PC-3 (cell line): ENCODE results near the gene CREM. TPM values are rescaled to one million over a fixed set of nuclear protein-coding genes. Genes with fewer than 3 reads are reported as not detected.

Experiments used
- ATAC-seq: fragments of 200-7000 bp; cut with Tn5 transposase; 2 replicates; pipeline ENCODE4 v1.9.1; 2020; ENCODE audit warnings: mild to moderate bottlenecking, moderate library complexity
- BruUV-seq: library from RNA; stranded (reverse); fragments of 400-500 nt; replicated peaks from 2 replicates; lab custom pipeline; 2021; lab: Mats Ljungman, UMichigan
- CTCF ChIA-PET: fragments of 300-600 bp; sonication (Branson Sonifier 250); formaldehyde crosslinking; loops from one replicate; lab custom pipeline; 2022; ENCODE audit warnings: antibody characterized with exemption; lab: Charles Lee
- POLR2A ChIA-PET: fragments of 300-600 bp; sonication (Branson Sonifier 250); formaldehyde crosslinking; loops from one replicate; lab custom pipeline; 2022; ENCODE audit warnings: antibody characterized with exemption; ENCODE audit not compliant: unreplicated experiment; lab: Charles Lee
- DNase-seq: peaks from one replicate; pipeline ENCODE4 v3.0.0-alpha.2; 2015
- H2AFZ ChIP-seq: fragments of 300-600 bp; sonication (generic); 2 replicates; pipeline ENCODE4 v1.6.0; 2016; ENCODE audit warnings: antibody characterized with exemption, low read length
- H3F3A ChIP-seq: fragments of 300-600 bp; sonication (generic); one replicate; pipeline ENCODE4 v1.6.0; 2017; ENCODE audit warnings: antibody characterized with exemption, low read length, control low read depth, mild to moderate bottlenecking; ENCODE audit not compliant: unreplicated experiment
- H3K27ac ChIP-seq: fragments of 300-600 bp; sonication (generic); 2 replicates; pipeline ENCODE4 v1.5.1; 2016; ENCODE audit warnings: mild to moderate bottlenecking, low read length
- H3K27me3 ChIP-seq: fragments of 300-600 bp; sonication (generic); 2 replicates; pipeline ENCODE4 v1.6.1; 2016; ENCODE audit warnings: low read length, mixed read lengths
- H3K36me3 ChIP-seq: fragments of 300-600 bp; sonication (generic); 2 replicates; pipeline ENCODE4 v1.6.1; 2016; ENCODE audit warnings: low read depth, mixed run types, low read length, mixed read lengths
- H3K4me1 ChIP-seq: fragments of 300-600 bp; sonication (generic); 2 replicates; pipeline ENCODE4 v1.5.1; 2016; ENCODE audit warnings: low read length; ENCODE audit not compliant: insufficient read depth
- H3K4me2 ChIP-seq: fragments of 300-600 bp; sonication (generic); 2 replicates; pipeline ENCODE4 v1.6.0; 2016; ENCODE audit warnings: low read length
- H3K4me3 ChIP-seq: fragments of 300-600 bp; sonication (generic); 2 replicates; pipeline ENCODE4 v1.5.1; 2016; ENCODE audit warnings: mild to moderate bottlenecking, low read length, mixed read lengths
- H3K79me2 ChIP-seq: fragments of 300-600 bp; sonication (generic); 2 replicates; pipeline ENCODE4 v1.6.1; 2017; ENCODE audit warnings: low read length, mixed read lengths
- H3K9ac ChIP-seq: fragments of 300-600 bp; sonication (generic); 2 replicates; pipeline ENCODE4 v1.6.0; 2016; ENCODE audit warnings: mild to moderate bottlenecking, low read length
- H3K9me2 ChIP-seq: fragments of 300-600 bp; sonication (generic); replicated peaks from 2 replicates; pipeline ENCODE4 v1.6.1; 2016; ENCODE audit warnings: mixed run types, low read length, mixed read lengths
- H3K9me3 ChIP-seq: fragments of 300-600 bp; sonication (generic); 2 replicates; pipeline ENCODE4 v1.6.1; 2016; ENCODE audit warnings: low read length, mixed read lengths
- H4K20me1 ChIP-seq: fragments of 300-600 bp; sonication (generic); 2 replicates; pipeline ENCODE4 v1.6.1; 2016; ENCODE audit warnings: low read length, mixed read lengths
- CTCF ChIP-seq: fragments of 300-600 bp; sonication (generic); conservative IDR thresholded peaks from 2 replicates; pipeline ENCODE4 v1.5.1; 2017; ENCODE audit warnings: antibody characterized with exemption, low read depth, mild to moderate bottlenecking, low read length
- EZH2 ChIP-seq: fragments of 300-600 bp; sonication (generic); IDR thresholded peaks from one replicate; pipeline ENCODE4 v1.6.1; 2017; ENCODE audit warnings: antibody characterized with exemption, mild to moderate bottlenecking, low read length; ENCODE audit not compliant: unreplicated experiment
- EZH2phosphoT487 ChIP-seq: fragments of 300-600 bp; sonication (generic); IDR thresholded peaks from 2 replicates; pipeline ENCODE4 v1.6.1; 2018; ENCODE audit warnings: mild to moderate bottlenecking, antibody characterized with exemption, low read length, borderline replicate concordance
- intact Hi-C: fragments of 100-400 bp; cut with micrococcal nuclease; formaldehyde crosslinking; loops from 2 replicates; pipeline ENCODE4 v1.9.0; 2023
- total RNA-seq: library from RNA; depleted of rRNA; stranded (reverse); fragments of >200 nt; gene quantifications from 2 replicates; pipeline ENCODE4 v1.2.3, GENCODE V29; 2014

The CREM gene
- total RNA-seq, 1 experiment from 2014 or later, result 195 TPM

GRCh38 chr10:35188954-35189353 is 62.3 kb downstream of the CREM start:
- H3K9ac ChIP-seq, result no peak overlapping the region
- BruUV-seq, result no TSS peak
- peaks cover 5% of the 10 kb centered on the region for H3F3A ChIP-seq
- H2AFZ ChIP-seq, result no peak overlapping the region
- intact Hi-C loops, result loop anchor here (5.0 kb wide), 1 partner anchor 1897 kb away; no protein-coding TSS in a partner anchor
- ATAC-seq (no peak), DNase-seq (no peak)
- H3K4me1 ChIP-seq, result no peaks in the 10 kb centered on the region
- H3K9me2 ChIP-seq, result no peaks in the 10 kb centered on the region
- H3K4me2 ChIP-seq, result no peak overlapping the region
- no peaks in the 10 kb centered on the region for H3K9me3 ChIP-seq
- ChIA-PET POLR2A (interaction anchor here (0.6 kb wide), 1 partner anchor 62 kb away, joined by 3 read pairs; the partner anchor contains the start of gene CREM), CTCF (no interaction called here)
- no peaks in the 10 kb centered on the region for H4K20me1 ChIP-seq
- no peaks in the 10 kb centered on the region for H3K79me2 ChIP-seq
- no peak overlapping the region for H3K4me3 ChIP-seq
- H3K27ac ChIP-seq, result no peak overlapping the region
- H3K36me3 ChIP-seq, result no peaks in the 10 kb centered on the region
- TF ChIP-seq EZH2, result no peak
- TF ChIP-seq EZH2phosphoT487, result no peak
- TF ChIP-seq CTCF, result no peak
- H3K27me3 ChIP-seq, result no peaks in the 10 kb centered on the region

- ATAC-seq (no peak), DNase-seq (no peak)
- TF ChIP-seq CTCF, result no peak
- H2AFZ ChIP-seq, result no peak overlapping the region
- no TSS peak for BruUV-seq
- no peak overlapping the region for H3K27ac ChIP-seq
- H3K4me1 ChIP-seq, result peaks cover 16% of the 10 kb centered on the region
- ChIA-PET CTCF (interaction anchor here (0.6 kb wide), 1 partner anchor 26 kb away, joined by 3 read pairs; no protein-coding TSS in a partner anchor), POLR2A (no interaction called here)
- H3K79me2 ChIP-seq, result no peaks in the 10 kb centered on the region
- H3F3A ChIP-seq, result peaks cover 7% of the 10 kb centered on the region
- H3K4me3 ChIP-seq, result no peak overlapping the region
- H4K20me1 ChIP-seq, result no peaks in the 10 kb centered on the region
- H3K9ac ChIP-seq, result no peak overlapping the region
- no peaks in the 10 kb centered on the region for H3K9me3 ChIP-seq
- H3K36me3 ChIP-seq, result no peaks in the 10 kb centered on the region
- H3K27me3 ChIP-seq, result no peaks in the 10 kb centered on the region
- intact Hi-C loops, result no loop called here
- no peak overlapping the region for H3K4me2 ChIP-seq
- H3K9me2 ChIP-seq, result no peaks in the 10 kb centered on the region
Measured at GRCh38 chr10:35191523-35191922, 64.9 kb downstream of the CREM start.

GRCh38 chr10:35192645-35193249 is 66.1 kb downstream of the CREM start:
- BruUV-seq, result no TSS peak
- Histone ChIP-seq H2AFZ (no peak overlapping the region), H3K27ac (no peak overlapping the region), H3F3A (peaks cover 7% of the 10 kb centered on the region), H3K36me3 (no peaks in the 10 kb centered on the region), H3K9me2 (no peaks in the 10 kb centered on the region), H3K27me3 (no peaks in the 10 kb centered on the region), H3K79me2 (no peaks in the 10 kb centered on the region), H3K9me3 (no peaks in the 10 kb centered on the region), H3K4me3 (no peak overlapping the region), H4K20me1 (no peaks in the 10 kb centered on the region), H3K9ac (no peak overlapping the region), H3K4me1 (peaks cover 17% of the 10 kb centered on the region), H3K4me2 (no peak overlapping the region)
- POLR2A ChIA-PET, result no interaction called here
- no peak for DNase-seq
- no peak for ATAC-seq
- intact Hi-C loops, result no loop called here
- CTCF ChIA-PET, result interaction anchor here (1.0 kb wide), 1 partner anchor 66 kb away, joined by 3 read pairs; no protein-coding TSS in a partner anchor
- TF ChIP-seq EZH2phosphoT487 (no peak), EZH2 (no peak), CTCF (no peak)
